Endothelial cell of umbilical vein (primary cell): Measurements from ENCODE around the gene PTPRCAP.

Source experiments
- CTCF ChIP-seq, 2 donors: IDR thresholded peaks; 1 replicate in 1 of 2; 2 replicates in 1 of 2; pipeline ENCODE4 v1.5.1; 2011; ENCODE audit warnings: low read length in 2 of 2, mild to moderate bottlenecking in 2 of 2, moderate library complexity in 2 of 2, control low read depth in 1 of 2, inconsistent platforms in 1 of 2, low read depth in 1 of 2; ENCODE audit not compliant: insufficient read depth in 1 of 2; ENCODE audit errors: extremely low read depth in 1 of 2
- EZH2 ChIP-seq: IDR thresholded peaks from 2 replicates; pipeline ENCODE4 v1.6.1; 2012; ENCODE audit warnings: borderline replicate concordance, low read depth, mild to moderate bottlenecking, moderate library complexity, low read length, inconsistent platforms; ENCODE audit not compliant: severe bottlenecking
- MAX ChIP-seq: IDR thresholded peaks from 2 replicates; pipeline ENCODE4 v1.6.1; 2011; ENCODE audit not compliant: insufficient read depth, insufficient read length
- POLR2A ChIP-seq: IDR thresholded peaks from 2 replicates; pipeline ENCODE4 v1.6.1; 2012; ENCODE audit warnings: low read depth, mild to moderate bottlenecking, control low read depth, low read length
- POLR2AphosphoS5 ChIP-seq: IDR thresholded peaks from 2 replicates; pipeline ENCODE4 v1.6.1; 2012; ENCODE audit warnings: low read depth, mild to moderate bottlenecking, control low read depth, low read length, moderate library complexity; ENCODE audit not compliant: insufficient read depth

- no peak for TF ChIP-seq CTCF (IDR thresholded peaks at IDR 0.05; ENCODE audit: extremely low read depth in 1 of 2, insufficient read depth in 1 of 2, low read depth in 1 of 2, low read length in 2 of 2)
- no peak for TF ChIP-seq POLR2A
- no peak for TF ChIP-seq EZH2
- TF ChIP-seq MAX, result no peak
- no peak for TF ChIP-seq POLR2AphosphoS5
Measured at GRCh38 chr11:67453816-67454732, 16.6 kb upstream of the PTPRCAP start.
